Activated CD8-positive, alpha-beta memory T cell treated with anti-CD3 and anti-CD28 coated beads, Interleukin-2, amount 10 ng/mL, durations not matched to agents 7 days and 5 days (primary cell): ENCODE results near the gene SLC1A2. TPM values are rescaled to one million over a fixed set of nuclear protein-coding genes. Genes with fewer than 3 reads are reported as not detected.
A peak's percentile ranks its signal among the peaks of the same experiment; 100 is the strongest.

Experiments
- ATAC-seq: fragments of 150-1000 bp; cut with Tn5 transposase; one replicate; pipeline ENCODE4 v1.10.0; 2021; ENCODE audit warnings: moderate library complexity
- CTCF ChIA-PET: fragments of 350-600 bp; sonication (Branson Sonifier 250); formaldehyde crosslinking; loops from one replicate; lab custom pipeline; 2021; ENCODE audit warnings: antibody characterized with exemption; lab: Charles Lee
- DNase-seq: peaks from one replicate; pipeline ENCODE4 v3.0.0-alpha.2; 2020
- H3K27ac Mint-ChIP-seq: one replicate; pipeline ENCODE4 v1.8.0; 2021; ENCODE audit warnings: mild to moderate bottlenecking, mixed read lengths
- H3K27me3 Mint-ChIP-seq: one replicate; pipeline ENCODE4 v1.8.0; 2021; ENCODE audit warnings: mixed read lengths
- H3K36me3 Mint-ChIP-seq: one replicate; pipeline ENCODE4 v1.8.0; 2021; ENCODE audit warnings: mild to moderate bottlenecking, mixed read lengths
- H3K4me1 Mint-ChIP-seq: one replicate; pipeline ENCODE4 v1.8.0; 2021; ENCODE audit warnings: mixed read lengths
- H3K4me3 Mint-ChIP-seq: one replicate; pipeline ENCODE4 v1.8.0; 2021; ENCODE audit warnings: mild to moderate bottlenecking, moderate library complexity, mixed read lengths
- H3K9me3 Mint-ChIP-seq: one replicate; pipeline ENCODE4 v1.8.0; 2022; ENCODE audit warnings: low read depth, mixed read lengths
- total RNA-seq, 2 experiments: library from RNA; stranded (reverse); gene quantifications; one replicate each; pipeline ENCODE4 v1.2.3, GENCODE V29; 2021

Gene SLC1A2
- not detected for total RNA-seq

DNA sequence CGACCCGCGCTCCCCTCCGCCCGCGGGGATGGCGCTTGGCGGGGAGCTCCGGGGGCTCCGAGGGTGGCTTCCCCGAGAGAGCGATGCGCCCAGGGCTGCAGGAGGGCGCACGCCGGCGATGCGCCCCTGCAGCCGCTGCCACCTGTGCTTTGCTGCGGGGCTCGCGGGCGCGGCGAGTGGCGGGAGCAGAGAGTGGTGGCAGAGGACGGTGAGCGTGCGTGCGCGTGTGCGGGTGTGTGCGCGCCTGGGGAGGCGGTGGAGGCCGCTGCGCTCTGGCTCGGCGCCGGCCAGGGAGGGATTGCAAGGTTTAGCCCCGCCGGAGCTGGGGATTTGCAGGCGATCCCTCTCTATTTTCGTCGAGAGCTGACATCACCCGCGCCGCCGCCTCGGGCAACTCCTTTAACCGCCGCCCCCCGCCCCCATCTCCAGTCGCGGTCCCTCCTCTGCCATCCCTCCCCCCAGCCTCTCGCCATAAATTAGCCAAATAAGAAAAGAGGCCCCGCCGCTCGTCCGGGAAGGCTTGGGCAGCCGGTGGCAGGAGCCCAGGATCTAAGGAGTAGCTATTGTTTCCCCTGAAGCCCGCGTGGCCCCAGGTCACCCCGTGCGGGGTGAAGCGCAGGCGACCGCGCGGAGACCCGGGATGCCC is at the start of gene SLC1A2:
SLC1A2 (minus strand) TSS at position 375 of the 646 bp plus-strand sequence. CDS start 592 bp downstream, outside the sequence.
- Mint-ChIP-seq H3K4me3 (peak within 1 kb of the TSS; percentile 27), H3K4me1 (peaks cover 7% of the 10 kb centered on the region), H3K27ac (peak within 1 kb of the TSS; percentile 58), H3K36me3 (peaks cover 1% of the 10 kb centered on the region), H3K9me3 (no peaks in the 10 kb centered on the region), H3K27me3 (peaks cover 94% of the 10 kb centered on the region)
- DNase-seq, result no peak
- CTCF ChIA-PET, result interaction anchor here (1.2 to 1.7 kb wide), 2 partner anchors 10 to 28 kb away, joined by 3 to 4 read pairs; no protein-coding TSS in a partner anchor
- peak; percentile 12 for ATAC-seq

DNA sequence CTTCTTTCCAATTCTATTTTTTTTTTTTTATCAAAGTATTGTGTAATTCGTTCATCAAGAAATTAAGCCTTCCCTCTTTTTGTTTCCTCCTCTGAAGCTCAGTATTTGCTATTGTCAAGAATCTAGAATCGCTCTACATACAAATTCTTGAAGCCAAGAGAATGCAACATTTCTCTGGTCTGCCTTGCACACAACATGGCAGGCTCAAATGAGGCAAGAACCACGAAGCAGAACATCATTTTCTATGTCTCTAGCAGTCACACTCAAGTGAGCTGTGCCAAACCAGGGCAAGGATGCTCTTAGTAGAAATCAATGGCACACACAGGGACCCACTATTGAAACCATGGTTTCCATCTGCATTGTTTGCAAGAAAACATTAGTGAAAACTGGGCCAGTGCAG is 46.7 kb upstream of the SLC1A2 start:
- H3K27me3 Mint-ChIP-seq, result peaks cover 21% of the 10 kb centered on the region
- CTCF ChIA-PET, result interaction anchor here (0.6 kb wide), 1 partner anchor 571 kb away, joined by 3 read pairs; no protein-coding TSS in a partner anchor
- H3K4me1 Mint-ChIP-seq, result no peaks in the 10 kb centered on the region
- no peak overlapping the region for H3K4me3 Mint-ChIP-seq
- H3K36me3 Mint-ChIP-seq, result no peaks in the 10 kb centered on the region
- no peak overlapping the region for H3K27ac Mint-ChIP-seq
- ATAC-seq (no peak), DNase-seq (no peak)
- no peaks in the 10 kb centered on the region for H3K9me3 Mint-ChIP-seq

DNA sequence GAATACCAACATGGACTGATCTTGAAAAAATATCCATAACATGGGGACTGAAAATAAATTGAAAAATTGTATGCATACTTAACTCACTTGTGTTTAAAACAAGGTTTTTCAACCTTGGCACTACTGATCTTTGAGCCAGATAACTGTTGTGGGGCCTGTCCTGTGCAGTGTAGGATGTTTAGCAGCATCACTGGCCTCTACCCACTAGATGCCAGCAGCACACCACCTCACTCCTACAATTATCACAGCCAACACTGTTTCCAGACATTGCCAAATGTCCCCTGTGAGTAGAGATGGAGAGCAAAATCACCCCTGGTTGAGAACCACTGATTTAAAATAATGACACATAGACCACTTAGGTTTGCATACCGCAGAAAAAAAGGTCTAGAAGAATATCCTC is 45.0 kb upstream of the SLC1A2 start:
- no peak overlapping the region for H3K27ac Mint-ChIP-seq
- no peaks in the 10 kb centered on the region for H3K36me3 Mint-ChIP-seq
- DNase-seq, result no peak
- CTCF ChIA-PET, result no interaction called here
- peaks cover 16% of the 10 kb centered on the region for H3K27me3 Mint-ChIP-seq
- H3K9me3 Mint-ChIP-seq, result no peaks in the 10 kb centered on the region
- ATAC-seq, result no peak
- H3K4me3 Mint-ChIP-seq, result no peak overlapping the region
- no peaks in the 10 kb centered on the region for H3K4me1 Mint-ChIP-seq

DNA sequence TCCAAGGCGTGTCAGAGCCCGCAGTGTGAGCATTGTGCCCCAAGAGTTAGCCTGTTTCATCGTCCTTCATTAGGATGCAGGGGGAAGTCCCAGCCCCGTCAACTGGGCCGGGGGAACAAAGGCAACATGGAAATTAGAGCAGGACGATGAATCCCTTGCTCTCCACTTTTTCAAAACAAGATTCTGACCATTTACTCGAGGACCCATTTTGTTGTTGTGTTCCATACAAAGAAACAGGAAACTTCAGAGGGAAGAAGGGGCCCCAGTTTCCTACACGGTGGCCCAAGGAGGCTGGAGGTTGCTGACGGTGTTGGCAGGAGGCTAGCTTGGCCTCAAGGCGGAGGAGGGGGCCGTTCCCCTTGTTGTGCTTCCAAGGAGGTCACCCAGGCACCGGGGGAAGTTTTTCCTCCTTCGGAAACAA is 44.0 kb upstream of the SLC1A2 start:
- Mint-ChIP-seq H3K4me1 (no peaks in the 10 kb centered on the region), H3K27me3 (peaks cover 16% of the 10 kb centered on the region), H3K27ac (no peak overlapping the region), H3K36me3 (no peaks in the 10 kb centered on the region), H3K4me3 (no peak overlapping the region), H3K9me3 (no peaks in the 10 kb centered on the region)
- DNase-seq (no peak), ATAC-seq (no peak)
- CTCF ChIA-PET, result no interaction called here

DNA sequence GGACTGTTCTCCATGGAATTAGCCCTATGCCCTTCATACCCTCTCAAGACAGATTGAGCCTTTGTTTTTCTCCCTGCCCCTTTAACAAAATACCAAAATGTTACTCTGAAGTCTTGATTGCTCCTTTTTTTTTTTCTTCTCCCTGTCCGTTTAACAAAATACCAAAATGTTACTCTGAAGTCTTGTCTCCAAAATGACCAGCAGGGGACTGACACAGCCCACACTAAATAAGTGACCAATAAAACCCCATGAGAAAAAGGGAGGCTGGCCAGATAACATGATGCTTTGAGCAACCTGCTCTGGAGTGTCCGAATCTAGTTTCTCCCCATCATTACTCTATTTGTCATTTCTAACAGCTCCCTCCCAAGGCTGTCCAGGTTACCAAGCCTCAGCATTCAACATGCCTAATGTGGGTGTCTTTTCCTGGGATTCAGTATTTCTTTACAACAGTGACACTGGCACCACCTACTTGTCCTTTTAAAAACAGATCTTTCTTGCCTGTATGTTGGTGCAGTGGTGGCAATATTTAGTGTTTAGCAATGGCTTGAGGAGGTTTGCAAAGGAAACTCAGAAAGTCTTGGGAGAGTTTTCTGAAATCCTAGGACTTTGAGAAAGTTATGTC is 42.7 kb upstream of the SLC1A2 start:
- no peak overlapping the region for H3K27ac Mint-ChIP-seq
- CTCF ChIA-PET, result no interaction called here
- H3K4me3 Mint-ChIP-seq, result no peak overlapping the region
- ATAC-seq (no peak), DNase-seq (no peak)
- no peaks in the 10 kb centered on the region for H3K36me3 Mint-ChIP-seq
- peaks cover 22% of the 10 kb centered on the region for H3K27me3 Mint-ChIP-seq
- H3K4me1 Mint-ChIP-seq, result no peaks in the 10 kb centered on the region
- no peaks in the 10 kb centered on the region for H3K9me3 Mint-ChIP-seq

DNA sequence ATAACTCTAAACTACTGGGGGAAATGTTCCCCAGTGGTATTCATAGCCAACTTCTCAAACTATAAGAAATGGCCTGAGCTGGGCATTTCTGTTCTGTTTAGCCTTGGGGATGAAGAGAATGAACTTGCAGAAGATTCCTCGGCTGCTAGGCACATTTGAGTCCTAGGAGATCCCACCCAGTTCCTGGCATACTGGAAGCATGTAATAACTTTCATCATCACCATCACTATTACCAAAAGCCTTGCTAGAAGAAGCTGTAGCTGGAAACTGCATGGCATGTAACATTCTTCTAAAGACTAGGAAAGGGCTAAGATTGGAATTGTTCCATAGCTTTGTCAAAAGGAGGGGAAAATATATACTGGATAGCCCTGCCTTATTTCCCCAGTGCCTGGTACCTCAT is 40.1 kb upstream of the SLC1A2 start:
- Mint-ChIP-seq H3K4me1 (no peaks in the 10 kb centered on the region), H3K36me3 (no peaks in the 10 kb centered on the region), H3K27me3 (peaks cover 36% of the 10 kb centered on the region), H3K27ac (no peak overlapping the region), H3K4me3 (no peak overlapping the region), H3K9me3 (no peaks in the 10 kb centered on the region)
- no peak for DNase-seq
- CTCF ChIA-PET, result no interaction called here
- no peak for ATAC-seq

DNA sequence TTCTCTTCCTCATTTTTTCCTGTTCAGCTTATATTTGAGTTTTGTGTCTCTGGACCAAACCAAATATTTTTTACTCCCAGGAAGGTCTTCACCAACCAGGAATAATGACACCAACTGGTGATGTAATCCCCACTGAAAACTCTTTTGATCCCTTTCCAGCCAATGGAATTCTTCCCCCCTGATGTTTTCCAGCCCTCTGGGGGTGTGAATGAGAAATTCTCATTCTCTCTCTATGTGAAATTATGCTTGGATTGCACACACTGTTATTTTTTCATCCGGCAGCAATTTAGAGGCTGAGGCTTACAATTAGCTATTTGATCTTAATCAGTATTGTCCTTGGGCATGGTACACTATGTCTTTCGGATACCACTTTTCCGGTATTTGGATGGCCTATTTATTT is 39.5 kb upstream of the SLC1A2 start:
- Mint-ChIP-seq H3K27me3 (peaks cover 32% of the 10 kb centered on the region), H3K4me3 (no peak overlapping the region), H3K9me3 (no peaks in the 10 kb centered on the region), H3K4me1 (no peaks in the 10 kb centered on the region), H3K27ac (no peak overlapping the region), H3K36me3 (no peaks in the 10 kb centered on the region)
- ATAC-seq, result no peak
- no peak for DNase-seq
- CTCF ChIA-PET, result no interaction called here

DNA sequence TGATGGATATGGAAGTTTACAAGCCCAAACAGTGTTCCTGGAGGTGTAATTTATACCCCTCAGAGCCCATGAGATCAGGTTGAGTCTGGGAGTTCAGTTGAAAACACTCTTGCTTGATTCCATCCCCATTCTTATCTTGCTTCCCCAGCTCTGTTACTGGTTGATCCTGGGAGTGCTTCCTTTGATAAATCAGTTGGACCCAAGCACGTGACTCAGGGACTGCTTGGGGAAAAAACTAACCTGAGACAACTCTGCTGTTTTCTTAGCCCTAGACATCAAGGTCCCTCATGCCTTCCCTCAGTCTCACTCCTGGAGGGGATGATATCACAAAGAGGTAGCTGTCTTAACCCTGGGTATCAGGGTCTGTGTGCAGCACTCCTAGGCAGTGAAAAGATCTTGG is 35.0 kb upstream of the SLC1A2 start:
- H3K27ac Mint-ChIP-seq, result no peak overlapping the region
- ATAC-seq (no peak), DNase-seq (no peak)
- peaks cover 49% of the 10 kb centered on the region for H3K27me3 Mint-ChIP-seq
- H3K36me3 Mint-ChIP-seq, result no peaks in the 10 kb centered on the region
- CTCF ChIA-PET, result no interaction called here
- H3K4me3 Mint-ChIP-seq, result no peak overlapping the region
- H3K9me3 Mint-ChIP-seq, result no peaks in the 10 kb centered on the region
- no peaks in the 10 kb centered on the region for H3K4me1 Mint-ChIP-seq

DNA sequence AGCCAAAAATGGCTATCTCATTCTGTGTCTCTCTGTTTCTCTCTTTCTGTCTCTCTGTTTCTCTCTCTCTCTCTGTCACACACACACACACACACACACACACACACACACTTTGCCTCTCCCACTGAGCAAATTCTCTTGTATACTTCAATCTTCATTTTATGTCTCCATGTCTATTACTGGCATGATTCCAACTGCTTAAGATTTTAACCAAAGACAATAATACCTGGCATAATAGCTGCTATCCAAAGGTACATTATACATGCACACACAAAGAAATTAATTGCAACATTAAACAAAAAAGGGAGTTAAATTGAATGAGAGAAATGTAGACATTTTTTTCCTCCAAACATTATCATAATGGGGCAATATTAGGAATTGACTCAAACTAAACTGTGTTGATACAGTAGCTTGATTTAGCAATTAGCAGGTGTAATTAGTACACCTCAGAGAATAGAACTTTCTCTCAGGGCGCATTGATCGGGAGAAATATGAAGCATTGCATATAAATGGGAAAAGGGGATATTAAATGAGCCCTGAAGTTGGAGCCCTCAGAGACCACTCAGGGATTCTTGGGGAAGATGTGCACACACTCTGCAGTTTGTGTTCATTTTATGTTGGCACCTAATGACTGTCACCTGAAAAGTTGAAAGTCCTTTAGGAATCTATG is 17.4 kb upstream of the SLC1A2 start:
- no peaks in the 10 kb centered on the region for H3K9me3 Mint-ChIP-seq
- H3K36me3 Mint-ChIP-seq, result no peaks in the 10 kb centered on the region
- CTCF ChIA-PET, result no interaction called here
- H3K4me3 Mint-ChIP-seq, result no peak overlapping the region
- H3K4me1 Mint-ChIP-seq, result no peaks in the 10 kb centered on the region
- H3K27me3 Mint-ChIP-seq, result peaks cover 48% of the 10 kb centered on the region
- no peak for DNase-seq
- ATAC-seq, result no peak
- no peak overlapping the region for H3K27ac Mint-ChIP-seq

DNA sequence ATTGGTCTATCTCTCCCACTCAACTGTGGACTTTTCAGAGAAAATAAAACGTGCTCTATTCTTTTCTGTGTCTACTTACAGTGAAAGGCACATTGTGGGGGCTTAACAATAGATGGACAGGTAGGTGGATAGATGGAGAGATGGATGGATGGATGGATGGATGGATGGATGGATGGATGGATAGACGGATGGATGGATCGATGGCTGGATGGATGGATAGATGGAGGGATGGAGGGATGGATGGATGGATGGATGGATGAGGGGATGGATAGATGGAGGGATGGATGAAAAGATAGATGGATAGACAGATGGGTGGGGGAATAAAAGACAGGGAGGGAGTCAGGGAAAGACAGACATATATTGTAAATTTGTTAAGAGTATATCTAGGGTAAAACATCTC is 14.2 kb upstream of the SLC1A2 start:
- Mint-ChIP-seq H3K4me3 (no peak overlapping the region), H3K36me3 (no peaks in the 10 kb centered on the region), H3K9me3 (no peaks in the 10 kb centered on the region), H3K27ac (no peak overlapping the region), H3K27me3 (peaks cover 36% of the 10 kb centered on the region), H3K4me1 (no peaks in the 10 kb centered on the region)
- ATAC-seq (no peak), DNase-seq (no peak)
- CTCF ChIA-PET, result no interaction called here

DNA sequence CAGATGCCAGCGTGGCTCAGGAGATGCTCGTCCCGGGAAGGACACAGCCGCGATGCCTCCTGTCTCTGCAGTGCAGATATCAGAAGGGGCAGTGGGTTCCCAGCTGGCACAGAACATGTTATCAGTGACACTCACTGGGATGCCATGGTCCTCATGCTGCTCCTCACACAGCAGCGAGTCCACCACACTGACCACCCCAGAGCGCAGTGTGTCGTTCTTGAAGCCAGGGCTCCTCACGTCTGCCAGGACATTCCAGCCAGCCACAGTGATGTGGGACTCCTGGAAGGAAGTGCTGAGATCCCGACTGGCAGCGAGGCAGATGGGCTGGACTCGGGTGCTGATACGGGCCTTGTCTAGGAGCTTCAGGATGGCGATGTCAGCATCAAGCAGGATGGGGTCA is 13.1 kb upstream of the SLC1A2 start:
- DNase-seq (no peak), ATAC-seq (no peak)
- Mint-ChIP-seq H3K27me3 (peaks cover 37% of the 10 kb centered on the region), H3K9me3 (no peaks in the 10 kb centered on the region), H3K4me1 (no peaks in the 10 kb centered on the region), H3K36me3 (no peaks in the 10 kb centered on the region), H3K4me3 (no peak overlapping the region), H3K27ac (no peak overlapping the region)
- CTCF ChIA-PET, result no interaction called here

DNA sequence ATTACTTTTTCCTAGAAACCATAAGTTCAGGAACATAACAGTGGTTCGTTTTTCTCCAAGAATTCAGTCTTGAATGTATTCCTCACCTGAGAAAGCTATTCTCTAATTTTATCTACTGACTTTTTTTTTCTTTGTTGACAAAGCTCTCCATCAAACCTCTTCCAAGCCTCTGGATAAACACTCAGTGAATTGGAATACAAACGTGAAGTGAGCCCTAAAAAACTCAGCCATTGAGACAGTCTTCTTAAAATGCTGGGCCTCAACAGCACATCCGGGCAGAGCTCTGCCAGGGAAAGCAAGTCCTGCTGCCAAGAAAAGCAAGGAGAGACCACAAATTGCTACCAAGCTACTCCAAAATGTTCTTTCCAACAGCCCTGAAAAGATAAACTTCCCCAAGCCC is 7.7 kb upstream of the SLC1A2 start:
- H3K4me1 Mint-ChIP-seq, result no peaks in the 10 kb centered on the region
- no peaks in the 10 kb centered on the region for H3K9me3 Mint-ChIP-seq
- no peak overlapping the region for H3K4me3 Mint-ChIP-seq
- H3K36me3 Mint-ChIP-seq, result no peaks in the 10 kb centered on the region
- peaks cover 71% of the 10 kb centered on the region for H3K27me3 Mint-ChIP-seq
- DNase-seq (no peak), ATAC-seq (no peak)
- H3K27ac Mint-ChIP-seq, result no peak overlapping the region
- CTCF ChIA-PET, result no interaction called here

DNA sequence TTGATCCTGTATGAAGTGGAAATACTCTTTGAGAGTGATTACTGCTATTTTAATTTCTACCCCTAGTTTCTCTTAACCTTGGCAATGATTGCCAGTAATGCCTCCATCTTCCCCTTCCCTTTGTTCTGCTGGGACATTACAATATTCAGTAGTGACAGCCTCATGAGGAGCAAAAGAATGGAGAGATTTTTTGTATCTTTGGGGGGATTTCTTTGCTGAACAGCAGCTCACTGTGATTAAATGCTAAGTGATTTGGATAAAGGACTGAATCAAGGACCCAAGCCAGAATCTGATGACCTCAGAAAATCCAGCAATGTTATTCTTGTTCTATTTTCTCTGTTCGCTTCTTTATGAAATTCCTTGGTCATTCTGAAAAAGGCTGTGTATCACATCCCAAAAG is 7.0 kb upstream of the SLC1A2 start:
- H3K27me3 Mint-ChIP-seq, result peaks cover 78% of the 10 kb centered on the region
- ATAC-seq (no peak), DNase-seq (no peak)
- H3K9me3 Mint-ChIP-seq, result no peaks in the 10 kb centered on the region
- H3K4me3 Mint-ChIP-seq, result no peak overlapping the region
- CTCF ChIA-PET, result no interaction called here
- no peaks in the 10 kb centered on the region for H3K36me3 Mint-ChIP-seq
- no peaks in the 10 kb centered on the region for H3K4me1 Mint-ChIP-seq
- no peak overlapping the region for H3K27ac Mint-ChIP-seq
